Measurements from ENCODE around the gene TRIM72. TPM values are rescaled to one million over a fixed set of nuclear protein-coding genes. Genes with fewer than 3 reads are reported as not detected.
A peak's percentile ranks its signal among the peaks of the same experiment; 100 is the strongest.

Gene TRIM72
- total and polyA plus RNA-seq, 9 of the 15 experiments (the other 6 are each of a cell fraction or from before 2014, with no cell fraction given): under 0.01 TPM; not detected in 8

DNA sequence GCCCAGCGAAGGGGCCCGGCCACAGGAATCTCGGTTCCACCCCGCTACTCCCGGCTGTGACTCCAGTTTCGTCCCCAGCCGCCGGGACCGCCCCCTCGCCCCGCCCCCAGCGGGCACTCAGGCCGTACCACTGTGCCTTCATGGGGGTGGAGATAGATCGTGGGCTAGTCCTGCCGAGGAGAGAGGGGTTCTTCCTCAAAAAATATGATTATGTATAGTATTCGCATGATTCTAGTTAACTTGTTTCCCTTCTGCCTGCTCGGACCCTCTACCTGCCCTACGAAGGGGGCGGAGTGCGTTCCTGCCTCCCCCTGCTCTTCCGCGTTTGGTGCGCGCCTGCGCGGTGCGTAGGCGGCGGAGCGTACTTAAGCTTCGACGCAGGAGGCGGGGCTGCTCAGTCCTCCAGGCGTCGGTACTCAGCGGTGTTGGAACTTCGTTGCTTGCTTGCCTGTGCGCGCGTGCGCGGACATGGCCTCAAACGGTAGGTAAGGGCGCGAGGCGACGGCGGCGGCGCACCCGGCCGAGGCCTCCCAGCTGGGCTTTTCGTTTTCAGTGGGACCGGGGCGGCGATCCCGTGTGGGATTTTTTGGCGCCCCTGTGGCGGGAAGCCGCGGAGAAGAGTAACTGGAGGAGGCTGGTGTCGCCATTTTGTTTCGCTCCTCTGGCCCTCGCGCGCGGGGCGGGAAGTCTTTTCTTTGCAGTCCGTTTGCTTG is 34.0 kb upstream of the TRIM72 start, which contains the start of gene FUS:
Gene FUS, plus strand, starts transcription at position 393 of the 713 bp plus-strand sequence. Its CDS starts 76 bp downstream, at position 469.
- BruUV-seq (replicated peaks): no TSS peak
- peak within 1 kb of the TSS; percentile 100 for H2AFZ ChIP-seq (ENCODE audit: low read depth, low read length)
- peaks cover 38% of the 10 kb centered on the region for H3K36me3 ChIP-seq (ENCODE audit: control insufficient read depth, insufficient read depth, low read length)
- H3K9me1 ChIP-seq (ENCODE audit: control insufficient read depth, insufficient read depth, low read length): peaks cover 4% of the 10 kb centered on the region
- no peaks in the 10 kb centered on the region; a peak in 1 of 5 replicates for H3K27me3 ChIP-seq (ENCODE audit: control insufficient read depth in 2 of 2, insufficient read depth in 2 of 2, low read length in 2 of 2)
- peak; percentile 94 to 97 (median 94) for DNase-seq (ENCODE audit: extremely low read depth in 1 of 4, low spot score in 3 of 4)
- intact Hi-C loops (cut with micrococcal nuclease) (loop anchor here (10.0 kb wide), 1 partner anchor 265 kb away; the partner anchor contains the start of gene ZNF843), in situ Hi-C loops (cut with MboI) (no loop called here)
- ATAC-seq: peak; percentile 75
- peaks cover 18 to 21% of the 10 kb centered on the region in 2 experiments for H3K4me1 ChIP-seq (replicated peaks in 1 of 2; ENCODE audit: control insufficient read depth in 2 of 2, insufficient read depth in 2 of 2, low read length in 2 of 2)
- peak within 1 kb of the TSS; percentile 81 for H3K4me3 ChIP-seq
- H3K79me2 ChIP-seq (ENCODE audit: control insufficient read depth, insufficient read depth, low read length): peaks cover 57% of the 10 kb centered on the region
- under 1% methylated on average over 61 of the region's 69 CpGs for WGBS (ENCODE audit: insufficient coverage, low coverage, missing lambda C conversion rate)
- CTCF ChIA-PET (ENCODE audit: low intra/inter-chr PET ratio): no interaction called here
- peak; percentile 87 for FAIRE-seq
- H3K27ac ChIP-seq (ENCODE audit: extremely low read depth, low read depth, low read length): peak within 1 kb of the TSS; percentile 100
- H3K4me2 ChIP-seq (ENCODE audit: insufficient read depth, low read length): peak within 1 kb of the TSS; percentile 87
- H3K9ac ChIP-seq (ENCODE audit: insufficient read depth in 1 of 2, low read depth in 2 of 2, low read length in 2 of 2): peak within 1 kb of the TSS; percentile 98
- H4K20me1 ChIP-seq (replicated peaks; ENCODE audit: control insufficient read depth, insufficient read depth, low read length): peaks cover 36% of the 10 kb centered on the region
- H3K9me3 ChIP-seq (replicated peaks; ENCODE audit: control insufficient read depth, insufficient read depth, low read depth, low read length): no peaks in the 10 kb centered on the region
- POLR2A ChIA-PET: interaction anchor here (0.5 to 2.8 kb wide), 86 partner anchors 8 to 697 kb away, joined by 3 to 63 read pairs (median 4); partner anchors contain the start of genes HSD3B7, ITGAM, KAT8 and PRSS36
- TF ChIP-seq CBX3 (IDR thresholded peaks at IDR 0.05; ENCODE audit: borderline replicate concordance in 1 of 2, low read length in 2 of 2): no peak
- no peak for TF ChIP-seq MYNN (IDR thresholded peaks at IDR 0.05)
- no peak for TF ChIP-seq MYNN (CRISPR knock-in tag; IDR thresholded peaks at IDR 0.05)
- TF ChIP-seq, protein P1, sequence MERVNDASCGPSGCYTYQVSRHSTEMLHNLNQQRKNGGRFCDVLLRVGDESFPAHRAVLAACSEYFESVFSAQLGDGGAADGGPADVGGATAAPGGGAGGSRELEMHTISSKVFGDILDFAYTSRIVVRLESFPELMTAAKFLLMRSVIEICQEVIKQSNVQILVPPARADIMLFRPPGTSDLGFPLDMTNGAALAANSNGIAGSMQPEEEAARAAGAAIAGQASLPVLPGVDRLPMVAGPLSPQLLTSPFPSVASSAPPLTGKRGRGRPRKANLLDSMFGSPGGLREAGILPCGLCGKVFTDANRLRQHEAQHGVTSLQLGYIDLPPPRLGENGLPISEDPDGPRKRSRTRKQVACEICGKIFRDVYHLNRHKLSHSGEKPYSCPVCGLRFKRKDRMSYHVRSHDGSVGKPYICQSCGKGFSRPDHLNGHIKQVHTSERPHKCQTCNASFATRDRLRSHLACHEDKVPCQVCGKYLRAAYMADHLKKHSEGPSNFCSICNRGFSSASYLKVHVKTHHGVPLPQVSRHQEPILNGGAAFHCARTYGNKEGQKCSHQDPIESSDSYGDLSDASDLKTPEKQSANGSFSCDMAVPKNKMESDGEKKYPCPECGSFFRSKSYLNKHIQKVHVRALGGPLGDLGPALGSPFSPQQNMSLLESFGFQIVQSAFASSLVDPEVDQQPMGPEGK (CRISPR knock-in tag; IDR thresholded peaks at IDR 0.05; ENCODE audit: borderline replicate concordance): peak; percentile 82; the same call in 1 of the 2 replicates
- no peak; the same call in 1 of the 2 replicates for TF ChIP-seq ZKSCAN1 (IDR thresholded peaks at IDR 0.05; ENCODE audit: low read depth, low read length)
- TF ChIP-seq, protein P2, sequence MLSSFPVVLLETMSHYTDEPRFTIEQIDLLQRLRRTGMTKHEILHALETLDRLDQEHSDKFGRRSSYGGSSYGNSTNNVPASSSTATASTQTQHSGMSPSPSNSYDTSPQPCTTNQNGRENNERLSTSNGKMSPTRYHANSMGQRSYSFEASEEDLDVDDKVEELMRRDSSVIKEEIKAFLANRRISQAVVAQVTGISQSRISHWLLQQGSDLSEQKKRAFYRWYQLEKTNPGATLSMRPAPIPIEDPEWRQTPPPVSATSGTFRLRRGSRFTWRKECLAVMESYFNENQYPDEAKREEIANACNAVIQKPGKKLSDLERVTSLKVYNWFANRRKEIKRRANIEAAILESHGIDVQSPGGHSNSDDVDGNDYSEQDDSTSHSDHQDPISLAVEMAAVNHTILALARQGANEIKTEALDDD (IDR thresholded peaks at IDR 0.05): no peak
- TF ChIP-seq, protein P3, sequence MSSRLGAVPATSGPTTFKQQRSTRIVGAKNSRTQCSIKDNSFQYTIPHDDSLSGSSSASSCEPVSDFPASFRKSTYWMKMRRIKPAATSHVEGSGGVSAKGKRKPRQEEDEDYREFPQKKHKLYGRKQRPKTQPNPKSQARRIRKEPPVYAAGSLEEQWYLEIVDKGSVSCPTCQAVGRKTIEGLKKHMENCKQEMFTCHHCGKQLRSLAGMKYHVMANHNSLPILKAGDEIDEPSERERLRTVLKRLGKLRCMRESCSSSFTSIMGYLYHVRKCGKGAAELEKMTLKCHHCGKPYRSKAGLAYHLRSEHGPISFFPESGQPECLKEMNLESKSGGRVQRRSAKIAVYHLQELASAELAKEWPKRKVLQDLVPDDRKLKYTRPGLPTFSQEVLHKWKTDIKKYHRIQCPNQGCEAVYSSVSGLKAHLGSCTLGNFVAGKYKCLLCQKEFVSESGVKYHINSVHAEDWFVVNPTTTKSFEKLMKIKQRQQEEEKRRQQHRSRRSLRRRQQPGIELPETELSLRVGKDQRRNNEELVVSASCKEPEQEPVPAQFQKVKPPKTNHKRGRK (tag; IDR thresholded peaks at IDR 0.05): no peak
- no peak; the same call in 1 of the 2 replicates for TF ChIP-seq ETV1 (tag; conservative IDR thresholded peaks at IDR 0.05; ENCODE audit: low read depth)
- TF ChIP-seq ZNF699 (CRISPR knock-in tag; IDR thresholded peaks at IDR 0.05; ENCODE audit: insufficient replicate concordance): no peak
- TF ChIP-seq, protein P4, sequence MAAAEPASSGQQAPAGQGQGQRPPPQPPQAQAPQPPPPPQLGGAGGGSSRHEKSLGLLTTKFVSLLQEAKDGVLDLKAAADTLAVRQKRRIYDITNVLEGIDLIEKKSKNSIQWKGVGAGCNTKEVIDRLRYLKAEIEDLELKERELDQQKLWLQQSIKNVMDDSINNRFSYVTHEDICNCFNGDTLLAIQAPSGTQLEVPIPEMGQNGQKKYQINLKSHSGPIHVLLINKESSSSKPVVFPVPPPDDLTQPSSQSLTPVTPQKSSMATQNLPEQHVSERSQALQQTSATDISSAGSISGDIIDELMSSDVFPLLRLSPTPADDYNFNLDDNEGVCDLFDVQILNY (CRISPR knock-in tag; IDR thresholded peaks at IDR 0.05): peak; percentile 68; the same call in 1 of the 2 replicates
- TF ChIP-seq, protein P5, sequence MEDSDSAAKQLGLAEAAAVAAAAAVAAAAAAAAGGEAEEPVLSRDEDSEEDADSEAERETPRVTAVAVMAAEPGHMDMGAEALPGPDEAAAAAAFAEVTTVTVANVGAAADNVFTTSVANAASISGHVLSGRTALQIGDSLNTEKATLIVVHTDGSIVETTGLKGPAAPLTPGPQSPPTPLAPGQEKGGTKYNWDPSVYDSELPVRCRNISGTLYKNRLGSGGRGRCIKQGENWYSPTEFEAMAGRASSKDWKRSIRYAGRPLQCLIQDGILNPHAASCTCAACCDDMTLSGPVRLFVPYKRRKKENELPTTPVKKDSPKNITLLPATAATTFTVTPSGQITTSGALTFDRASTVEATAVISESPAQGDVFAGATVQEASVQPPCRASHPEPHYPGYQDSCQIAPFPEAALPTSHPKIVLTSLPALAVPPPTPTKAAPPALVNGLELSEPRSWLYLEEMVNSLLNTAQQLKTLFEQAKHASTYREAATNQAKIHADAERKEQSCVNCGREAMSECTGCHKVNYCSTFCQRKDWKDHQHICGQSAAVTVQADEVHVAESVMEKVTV (CRISPR knock-in tag; IDR thresholded peaks at IDR 0.05): no peak
- TF ChIP-seq KDM5B (IDR thresholded peaks at IDR 0.05; ENCODE audit: insufficient replicate concordance, low read depth, low read length): peak; percentile 100
- no peak for TF ChIP-seq MED1 (CRISPR knock-in tag; IDR thresholded peaks at IDR 0.05; ENCODE audit: borderline replicate concordance)

Data from K562 (cell line).